ENCODE measurements around the gene ABCG2.

ABCG2 gene

GRCh38 chr4:88143504-88143903, 14.9 kb downstream of the ABCG2 start:
- H3K4me3 ChIP-seq (replicated peaks; ENCODE audit: low read depth, low read length) = no peak overlapping the region
- no peak for TF ChIP-seq CTCF (IDR thresholded peaks at IDR 0.05; ENCODE audit: low read depth, low read length, missing control alignments)
- no peak for DNase-seq (ENCODE audit: extremely low read depth, low read depth)

GRCh38 chr4:88138561-88138960, 19.9 kb downstream of the ABCG2 start:
- DNase-seq (ENCODE audit: extremely low read depth, low read depth) = peak; percentile 29
- TF ChIP-seq CTCF (IDR thresholded peaks at IDR 0.05; ENCODE audit: low read depth, low read length, missing control alignments) = no peak
- no peak overlapping the region for H3K4me3 ChIP-seq (replicated peaks; ENCODE audit: low read depth, low read length)

GRCh38 chr4:88137112-88137511, 21.3 kb downstream of the ABCG2 start:
- H3K4me3 ChIP-seq (replicated peaks; ENCODE audit: low read depth, low read length) = no peak overlapping the region
- TF ChIP-seq CTCF (IDR thresholded peaks at IDR 0.05; ENCODE audit: low read depth, low read length, missing control alignments) = no peak
- no peak for DNase-seq (ENCODE audit: extremely low read depth, low read depth)

GRCh38 chr4:88136249-88136648, 22.2 kb downstream of the ABCG2 start:
- TF ChIP-seq CTCF (IDR thresholded peaks at IDR 0.05; ENCODE audit: low read depth, low read length, missing control alignments) = no peak
- no peak overlapping the region for H3K4me3 ChIP-seq (replicated peaks; ENCODE audit: low read depth, low read length)
- DNase-seq (ENCODE audit: extremely low read depth, low read depth) = no peak

- TF ChIP-seq CTCF (IDR thresholded peaks at IDR 0.05; ENCODE audit: low read depth, low read length, missing control alignments) = no peak
- DNase-seq (ENCODE audit: extremely low read depth, low read depth) = no peak
- H3K4me3 ChIP-seq (replicated peaks; ENCODE audit: low read depth, low read length) = no peak overlapping the region
Observed at GRCh38 chr4:88135356-88135663, 23.1 kb downstream of the ABCG2 start.

- no peak overlapping the region for H3K4me3 ChIP-seq (replicated peaks; ENCODE audit: low read depth, low read length)
- no peak for TF ChIP-seq CTCF (IDR thresholded peaks at IDR 0.05; ENCODE audit: low read depth, low read length, missing control alignments)
- no peak for DNase-seq (ENCODE audit: extremely low read depth, low read depth)
Observed at GRCh38 chr4:88134536-88135355, 23.7 kb downstream of the ABCG2 start.

- no peak for TF ChIP-seq CTCF (IDR thresholded peaks at IDR 0.05; ENCODE audit: low read depth, low read length, missing control alignments)
Observed at GRCh38 chr4:88134111-88134510, 24.3 kb downstream of the ABCG2 start.

More at GRCh38 chr4:88134111-88134510, 24.3 kb downstream of the ABCG2 start:
- no peak overlapping the region for H3K4me3 ChIP-seq (replicated peaks; ENCODE audit: low read depth, low read length)
- no peak for DNase-seq (ENCODE audit: extremely low read depth, low read depth)

All from HFF-Myc (cell line).